Neural cell (in vitro differentiated cells): ENCODE results near the gene KLK10.

ENCODE experiments used
- EP300 ChIP-seq: fragments of 450-650 bp; conservative IDR thresholded peaks from 2 replicates; pipeline ENCODE4 v1.6.1; 2014; ENCODE audit warnings: antibody characterized with exemption, mild to moderate bottlenecking, moderate library complexity; ENCODE audit not compliant: poor library complexity, severe bottlenecking
- EZH2 ChIP-seq: fragments of 200-600, 300-800 bp; shearing (Covaris generic), sonication (generic); IDR thresholded peaks from 2 replicates; pipeline ENCODE4 v1.6.1; 2014; ENCODE audit warnings: antibody characterized with exemption, low read length, borderline replicate concordance, mild to moderate bottlenecking; ENCODE audit not compliant: insufficient read depth, poor library complexity, severe bottlenecking
- POLR2AphosphoS5 ChIP-seq: IDR thresholded peaks from 2 replicates; pipeline ENCODE4 v1.6.1; 2012
- SMC3 ChIP-seq: fragments of 450-650 bp; conservative IDR thresholded peaks from 2 replicates; pipeline ENCODE4 v1.6.1; 2014; ENCODE audit warnings: antibody characterized with exemption, mild to moderate bottlenecking, moderate library complexity; ENCODE audit not compliant: poor library complexity
- TAF1 ChIP-seq: IDR thresholded peaks from 2 replicates; pipeline ENCODE4 v1.6.1; 2012; ENCODE audit warnings: low read depth
- TF ChIP-seq, protein P1 (sequence below): fragments of 450-650 bp; IDR thresholded peaks from 2 replicates; pipeline ENCODE4 v1.5.1; 2014; ENCODE audit warnings: antibody characterized with exemption, mild to moderate bottlenecking, moderate library complexity; ENCODE audit not compliant: poor library complexity, severe bottlenecking
- TF ChIP-seq, protein P2 (sequence below): IDR thresholded peaks from 2 replicates; pipeline ENCODE4 v1.6.1; 2012; ENCODE audit warnings: borderline replicate concordance

DNA sequence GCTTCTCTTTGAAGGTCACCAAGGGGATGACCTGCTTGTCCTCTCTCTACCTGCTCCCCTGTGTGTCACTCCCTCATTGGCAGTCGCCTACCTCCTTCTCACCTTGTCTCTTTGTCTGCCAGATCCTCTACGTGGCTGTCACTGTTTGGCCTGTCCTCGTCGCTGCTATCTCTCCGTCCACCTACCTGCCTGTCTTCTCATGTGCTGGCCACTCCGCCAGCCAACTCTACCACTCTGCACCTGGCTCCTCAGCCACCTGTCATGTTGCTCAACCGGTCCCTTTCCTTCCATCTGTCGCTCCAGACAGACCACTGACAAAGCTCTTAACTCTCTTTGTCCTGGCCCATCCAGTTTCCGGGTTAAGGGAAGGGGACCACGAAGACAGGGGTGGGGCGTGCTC lies 15.2 kb upstream of the KLK10 start, which contains the start of gene KLK12:
- TF ChIP-seq, protein P1, sequence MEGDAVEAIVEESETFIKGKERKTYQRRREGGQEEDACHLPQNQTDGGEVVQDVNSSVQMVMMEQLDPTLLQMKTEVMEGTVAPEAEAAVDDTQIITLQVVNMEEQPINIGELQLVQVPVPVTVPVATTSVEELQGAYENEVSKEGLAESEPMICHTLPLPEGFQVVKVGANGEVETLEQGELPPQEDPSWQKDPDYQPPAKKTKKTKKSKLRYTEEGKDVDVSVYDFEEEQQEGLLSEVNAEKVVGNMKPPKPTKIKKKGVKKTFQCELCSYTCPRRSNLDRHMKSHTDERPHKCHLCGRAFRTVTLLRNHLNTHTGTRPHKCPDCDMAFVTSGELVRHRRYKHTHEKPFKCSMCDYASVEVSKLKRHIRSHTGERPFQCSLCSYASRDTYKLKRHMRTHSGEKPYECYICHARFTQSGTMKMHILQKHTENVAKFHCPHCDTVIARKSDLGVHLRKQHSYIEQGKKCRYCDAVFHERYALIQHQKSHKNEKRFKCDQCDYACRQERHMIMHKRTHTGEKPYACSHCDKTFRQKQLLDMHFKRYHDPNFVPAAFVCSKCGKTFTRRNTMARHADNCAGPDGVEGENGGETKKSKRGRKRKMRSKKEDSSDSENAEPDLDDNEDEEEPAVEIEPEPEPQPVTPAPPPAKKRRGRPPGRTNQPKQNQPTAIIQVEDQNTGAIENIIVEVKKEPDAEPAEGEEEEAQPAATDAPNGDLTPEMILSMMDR: no peak
- TF ChIP-seq, protein P2, sequence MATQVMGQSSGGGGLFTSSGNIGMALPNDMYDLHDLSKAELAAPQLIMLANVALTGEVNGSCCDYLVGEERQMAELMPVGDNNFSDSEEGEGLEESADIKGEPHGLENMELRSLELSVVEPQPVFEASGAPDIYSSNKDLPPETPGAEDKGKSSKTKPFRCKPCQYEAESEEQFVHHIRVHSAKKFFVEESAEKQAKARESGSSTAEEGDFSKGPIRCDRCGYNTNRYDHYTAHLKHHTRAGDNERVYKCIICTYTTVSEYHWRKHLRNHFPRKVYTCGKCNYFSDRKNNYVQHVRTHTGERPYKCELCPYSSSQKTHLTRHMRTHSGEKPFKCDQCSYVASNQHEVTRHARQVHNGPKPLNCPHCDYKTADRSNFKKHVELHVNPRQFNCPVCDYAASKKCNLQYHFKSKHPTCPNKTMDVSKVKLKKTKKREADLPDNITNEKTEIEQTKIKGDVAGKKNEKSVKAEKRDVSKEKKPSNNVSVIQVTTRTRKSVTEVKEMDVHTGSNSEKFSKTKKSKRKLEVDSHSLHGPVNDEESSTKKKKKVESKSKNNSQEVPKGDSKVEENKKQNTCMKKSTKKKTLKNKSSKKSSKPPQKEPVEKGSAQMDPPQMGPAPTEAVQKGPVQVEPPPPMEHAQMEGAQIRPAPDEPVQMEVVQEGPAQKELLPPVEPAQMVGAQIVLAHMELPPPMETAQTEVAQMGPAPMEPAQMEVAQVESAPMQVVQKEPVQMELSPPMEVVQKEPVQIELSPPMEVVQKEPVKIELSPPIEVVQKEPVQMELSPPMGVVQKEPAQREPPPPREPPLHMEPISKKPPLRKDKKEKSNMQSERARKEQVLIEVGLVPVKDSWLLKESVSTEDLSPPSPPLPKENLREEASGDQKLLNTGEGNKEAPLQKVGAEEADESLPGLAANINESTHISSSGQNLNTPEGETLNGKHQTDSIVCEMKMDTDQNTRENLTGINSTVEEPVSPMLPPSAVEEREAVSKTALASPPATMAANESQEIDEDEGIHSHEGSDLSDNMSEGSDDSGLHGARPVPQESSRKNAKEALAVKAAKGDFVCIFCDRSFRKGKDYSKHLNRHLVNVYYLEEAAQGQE: no peak
- TF ChIP-seq TAF1 (no peak), EZH2 (no peak), POLR2AphosphoS5 (no peak), SMC3 (no peak), EP300 (no peak)
